Activated CD8-positive, alpha-beta memory T cell treated with anti-CD3 and anti-CD28 coated beads, Interleukin-2, amount 50 U/mL, for 48 hours (primary cell): ENCODE measurements around the gene MSH2.
"Not testable (repeated sequence)": the region's sequence is repeated elsewhere in the genome, so short reads cannot be mapped to it uniquely, and the experiment has no call there.

ENCODE experiments used
- DNase-seq: peaks from one replicate; pipeline ENCODE4 v3.0.0-alpha.2; 2020

The MSH2 gene

DNA sequence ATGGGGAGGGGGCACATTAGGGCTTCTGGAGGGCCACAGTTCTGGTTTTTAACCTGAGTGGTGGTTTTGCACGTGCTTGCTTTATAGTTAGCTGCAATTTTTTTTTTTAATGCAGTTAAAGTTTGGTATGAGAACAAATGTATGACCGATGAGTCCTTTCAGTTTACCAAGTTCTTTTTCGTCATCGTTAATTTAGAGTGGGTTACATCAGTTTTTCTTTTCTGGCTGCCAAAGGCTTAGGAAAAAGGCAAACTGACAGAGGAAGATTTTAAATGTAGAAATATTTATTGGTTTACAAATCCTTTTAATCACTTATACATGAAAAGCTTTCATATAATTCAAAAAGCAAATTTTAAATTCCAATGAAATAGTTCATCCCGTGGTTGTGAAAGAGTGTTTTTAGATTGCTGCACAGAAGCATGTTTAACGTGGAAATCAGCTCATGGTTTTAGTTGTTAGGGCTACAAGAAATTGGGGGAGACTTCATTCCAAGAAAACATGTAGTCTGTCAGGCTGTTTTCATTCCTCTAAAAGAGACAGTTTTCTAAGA, 82.9 kb downstream of the MSH2 start:
- no peak for DNase-seq

DNA sequence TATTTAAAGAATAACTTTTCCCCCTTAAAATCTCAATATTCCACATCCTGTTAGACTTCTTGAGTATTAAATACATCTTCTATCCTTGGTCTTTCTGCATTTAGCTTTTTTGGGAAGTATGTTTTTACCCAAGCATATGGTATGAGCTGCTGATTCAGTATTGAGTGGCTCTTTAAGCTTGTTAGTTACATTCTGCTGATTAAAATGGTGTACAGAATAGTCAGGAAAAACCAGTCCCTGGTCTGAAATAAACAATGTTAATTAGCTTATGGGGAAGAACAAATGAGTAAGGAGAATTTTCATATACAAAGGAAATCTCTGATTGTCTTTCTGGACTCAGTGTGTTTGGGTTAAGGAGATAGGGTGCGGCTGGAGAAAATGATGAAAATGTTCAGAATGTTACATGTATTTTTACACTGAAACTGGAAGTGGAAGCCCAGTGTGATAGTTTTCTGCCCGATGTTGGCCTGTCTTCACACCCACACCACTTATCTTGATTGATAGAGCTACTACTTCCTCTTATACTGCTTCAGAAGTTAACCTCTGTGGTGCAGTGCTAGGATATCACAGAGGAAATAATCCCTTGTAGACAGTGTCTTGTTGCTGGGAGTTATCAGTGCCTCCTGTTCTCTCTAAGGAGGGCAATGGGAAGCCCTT, 84.0 kb downstream of the MSH2 start:
- no peak for DNase-seq

- no peak for DNase-seq
These were observed 84.5 kb downstream of the MSH2 start for GRCh38 chr2:47487498-47487875.

DNA sequence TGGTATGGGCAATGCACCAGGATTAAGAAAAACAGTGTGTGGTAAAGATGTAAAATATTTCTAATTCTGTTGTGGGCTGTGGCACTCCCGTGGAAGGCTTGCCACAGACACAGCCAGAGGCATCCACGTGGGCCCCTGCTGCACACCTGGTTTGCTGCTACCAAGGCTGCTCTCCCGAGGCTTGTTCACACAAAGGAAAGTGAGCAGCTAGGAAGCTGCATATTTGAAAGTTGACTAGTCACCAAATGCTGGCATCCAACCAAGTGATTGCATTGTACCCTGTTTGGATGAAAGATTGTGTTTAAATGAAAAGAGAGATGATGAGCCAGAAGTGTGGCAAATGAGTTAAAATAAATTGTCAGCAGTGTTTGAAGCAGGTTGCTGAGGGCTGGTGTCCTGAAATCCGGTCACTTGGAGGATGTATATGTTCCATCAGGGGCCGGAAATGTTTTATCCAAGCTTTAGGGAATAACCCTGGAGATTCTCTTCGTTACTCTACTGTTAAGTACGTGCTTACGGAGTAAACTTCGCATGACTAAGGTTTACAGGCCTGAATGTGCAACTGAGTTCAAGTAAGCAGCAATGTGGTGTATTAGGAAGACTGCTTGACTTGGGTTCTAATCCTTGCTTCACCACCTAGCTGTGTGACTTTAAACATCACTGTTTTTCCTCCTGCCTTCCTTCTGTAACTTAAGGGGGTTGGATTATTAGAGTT, 86.1 kb downstream of the MSH2 start:
- DNase-seq = no peak

GRCh38 chr2:47490406-47490805, 87.5 kb downstream of the MSH2 start:
- no peak for DNase-seq

- no peak for DNase-seq
These were observed 90.5 kb downstream of the MSH2 start for GRCh38 chr2:47493317-47494035.

DNA sequence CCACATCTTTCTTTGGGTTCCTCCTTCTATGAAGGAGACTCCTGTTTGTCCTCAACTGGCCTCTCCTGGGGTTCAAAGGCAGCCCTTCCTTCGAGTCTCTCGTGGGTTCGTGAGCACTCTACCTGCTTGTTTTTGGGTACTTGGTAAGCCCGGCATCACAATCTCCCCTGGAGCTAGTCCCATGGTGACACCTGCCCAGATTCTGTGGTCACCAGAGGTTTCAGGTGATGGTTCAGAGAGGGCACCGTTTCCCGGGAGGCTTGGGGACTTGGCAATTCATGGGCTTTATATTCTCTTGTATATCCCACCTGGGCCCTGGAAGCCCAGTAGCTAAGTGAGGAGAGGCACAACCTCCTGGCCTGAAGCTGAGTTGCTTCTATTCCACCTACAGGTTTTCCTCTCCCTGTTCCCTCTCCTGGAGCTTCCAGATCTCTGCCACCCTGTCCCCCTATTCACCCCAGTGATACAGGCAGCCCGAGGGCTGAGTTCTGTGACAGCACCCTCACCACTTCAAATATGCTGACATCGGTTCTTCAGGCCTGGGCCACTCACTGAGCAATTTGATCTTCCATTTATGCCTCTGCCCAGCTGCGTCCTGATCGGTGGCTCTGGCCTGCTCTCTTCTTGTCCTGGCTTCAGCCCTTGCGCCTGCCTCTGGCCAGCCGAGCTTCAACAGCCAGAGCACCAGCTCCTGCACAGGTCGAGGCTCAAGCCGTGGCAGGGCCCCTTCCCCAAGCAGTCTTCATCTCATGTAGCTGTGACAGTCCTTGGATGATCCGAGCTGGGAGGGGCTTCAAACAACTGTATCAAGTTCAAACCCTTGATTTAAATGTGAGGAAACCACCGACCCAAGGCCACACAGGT, 91.5 kb downstream of the MSH2 start:
- DNase-seq = no peak

DNA sequence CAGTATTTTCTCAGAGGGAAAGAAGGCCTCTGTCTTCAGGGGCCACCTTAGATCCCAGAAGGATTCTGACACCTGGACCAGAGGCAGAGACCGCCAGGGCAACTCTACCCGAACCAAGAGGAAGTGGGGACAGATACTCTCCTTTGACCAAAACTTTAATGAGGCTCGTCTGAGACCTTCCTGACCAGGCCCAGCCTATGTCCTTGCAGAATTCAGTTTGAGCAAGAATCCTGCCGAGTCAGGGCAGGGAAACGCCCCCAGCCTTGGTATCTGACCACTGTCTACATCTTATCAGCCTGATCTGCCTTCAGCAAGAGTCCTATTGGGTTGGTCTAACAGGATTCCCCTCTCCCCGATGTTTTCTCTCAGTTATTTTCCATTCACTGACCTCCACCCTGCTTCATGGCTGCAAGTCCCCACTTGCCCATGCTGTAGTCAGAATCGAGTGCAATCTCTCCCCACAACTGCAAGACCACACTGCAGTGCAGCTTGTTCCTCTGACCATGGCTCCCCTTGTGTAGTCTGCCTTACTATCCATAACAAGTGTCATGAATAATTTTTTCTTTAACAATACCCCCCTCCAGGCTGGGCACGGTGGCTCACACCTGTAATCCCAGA, 95.0 kb downstream of the MSH2 start:
- no peak for DNase-seq

DNA sequence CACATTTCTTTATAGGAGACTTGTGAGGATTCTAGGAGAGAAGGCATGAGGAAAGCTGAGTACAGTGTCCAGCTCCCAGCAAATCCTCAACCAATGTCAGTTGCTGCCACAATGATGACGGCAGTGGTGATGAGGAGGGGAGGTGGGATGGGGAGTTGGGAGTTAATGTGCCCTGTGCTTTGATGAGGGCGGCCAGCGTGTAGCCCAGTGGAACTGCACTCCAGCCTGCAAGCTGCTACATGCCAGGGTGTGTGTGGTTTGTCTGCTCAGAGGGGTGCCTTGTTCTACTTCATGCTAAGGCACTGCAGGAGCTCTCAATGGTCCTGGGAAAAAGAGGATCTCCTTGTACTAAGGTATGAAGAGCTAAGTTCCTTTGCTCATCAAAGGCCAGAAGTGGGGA, 96.1 kb downstream of the MSH2 start:
- no peak for DNase-seq

DNA sequence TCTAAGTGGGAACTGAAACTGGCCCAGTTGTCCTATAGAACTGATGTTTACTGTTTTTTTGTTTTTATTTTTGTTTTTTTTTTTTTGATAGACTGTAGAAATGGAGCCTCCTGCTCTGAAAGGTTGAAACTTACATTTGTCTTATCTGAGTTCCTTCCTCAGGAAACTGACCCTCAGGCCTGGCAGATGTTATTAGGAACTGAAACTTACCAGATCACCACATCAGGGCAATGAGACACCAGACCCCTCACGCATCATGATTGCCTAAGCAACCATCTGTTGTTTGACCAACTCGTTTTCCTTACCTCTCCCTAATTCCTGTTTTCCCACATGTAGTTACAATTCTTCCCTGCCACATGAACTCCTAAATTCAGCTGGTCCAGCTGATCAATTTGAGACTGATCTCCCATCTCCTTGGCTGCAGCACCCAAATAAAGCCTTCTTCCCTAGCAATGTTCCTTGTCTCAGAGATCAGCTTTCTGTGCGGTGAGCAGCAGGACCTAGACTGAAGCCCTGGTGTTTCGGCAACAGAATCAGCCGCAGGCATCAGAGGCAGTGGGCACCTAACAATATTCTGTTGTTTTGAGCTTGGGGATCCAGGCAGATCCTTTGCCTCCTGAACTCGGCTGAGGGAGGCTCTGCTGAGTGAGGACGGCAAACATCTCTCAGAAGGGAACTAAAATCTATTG, 96.8 kb downstream of the MSH2 start:
- DNase-seq = no peak

DNA sequence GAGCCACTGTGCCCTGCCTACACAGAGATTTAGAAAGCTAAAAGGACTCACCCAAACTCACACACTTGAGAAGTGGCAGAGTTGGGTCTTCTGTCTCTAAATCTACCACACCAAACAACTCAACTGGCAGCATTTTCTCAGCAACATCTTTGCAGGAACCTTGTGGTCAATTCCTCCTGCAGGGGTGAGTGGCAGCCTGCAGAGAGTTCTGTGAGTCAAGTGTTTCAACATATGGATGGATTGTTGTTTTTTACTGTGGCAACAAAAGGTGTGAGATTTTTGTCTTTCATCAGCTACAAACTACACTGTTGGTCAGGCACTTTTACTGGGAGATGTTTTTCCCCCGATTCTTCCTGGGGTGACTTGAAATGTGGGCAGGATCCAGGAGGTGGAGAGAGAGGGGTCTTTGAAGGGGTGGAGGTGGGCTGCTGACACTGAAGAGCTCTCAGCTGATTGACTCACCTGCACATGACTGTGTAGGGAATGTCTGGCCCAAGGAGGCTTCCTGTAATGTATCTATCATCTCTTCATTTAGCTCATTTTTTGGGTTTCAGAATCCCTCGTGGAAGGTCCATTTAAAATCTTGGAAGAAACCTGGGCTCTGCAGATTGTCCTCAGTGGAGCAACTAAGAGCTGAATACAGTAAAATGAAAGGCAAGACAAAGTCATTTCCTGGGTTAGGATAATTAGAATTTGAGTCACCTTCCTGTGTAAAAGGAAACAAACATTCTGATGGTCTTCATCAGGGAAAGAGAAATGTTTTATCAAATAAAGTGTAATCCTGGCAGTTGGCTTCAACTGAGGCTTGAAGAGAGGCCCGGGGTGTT, 98.6 kb downstream of the MSH2 start:
- no peak for DNase-seq

DNA sequence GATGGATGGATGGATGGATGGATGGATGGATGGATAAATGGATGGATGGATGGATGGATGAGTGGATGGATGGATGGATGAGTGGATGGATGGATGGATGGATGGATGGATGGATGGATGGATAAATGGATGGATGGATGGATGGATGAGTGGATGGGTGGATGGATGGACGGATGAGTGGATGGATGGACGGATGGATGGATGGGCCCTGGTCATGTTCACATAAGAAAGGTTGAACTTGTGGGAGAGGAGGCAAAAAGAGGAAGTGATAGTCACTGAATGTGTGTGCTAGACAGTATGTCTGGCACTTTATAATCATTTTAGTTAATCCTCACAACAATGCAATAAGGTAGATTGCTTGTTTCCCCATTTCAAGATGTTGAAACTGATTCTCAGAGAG, 99.5 kb downstream of the MSH2 start:
- not testable (repeated sequence) for DNase-seq

DNA sequence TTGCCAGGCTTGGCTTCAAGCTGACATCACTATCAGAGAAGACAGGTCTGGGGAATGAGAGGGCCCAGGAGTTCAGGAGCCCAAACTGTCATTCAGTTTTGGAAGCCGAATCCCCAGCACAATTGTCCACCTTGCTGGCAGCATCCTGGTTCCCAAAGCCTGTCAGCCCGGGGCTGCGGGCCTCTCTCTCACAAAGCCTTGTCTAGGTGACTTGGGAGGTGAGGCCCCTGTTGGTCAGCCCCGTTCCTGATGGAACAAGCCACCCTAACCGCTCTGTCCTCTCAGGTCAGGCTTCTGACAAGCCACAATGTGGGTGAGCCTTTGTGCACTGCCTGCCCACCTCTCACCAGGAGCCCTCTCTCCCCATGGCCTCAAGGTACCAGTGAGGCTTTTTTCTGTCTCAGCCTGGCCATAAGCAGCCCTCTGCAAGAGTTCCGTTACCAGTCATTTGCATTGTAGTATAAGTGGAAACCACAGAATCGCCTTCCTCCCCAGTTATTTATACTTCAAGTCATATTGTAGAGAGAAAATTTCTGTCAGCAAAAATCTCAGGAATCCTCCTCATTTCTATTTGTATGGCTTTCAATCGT, 100.6 kb downstream of the MSH2 start:
- peak; percentile 37 for DNase-seq

DNA sequence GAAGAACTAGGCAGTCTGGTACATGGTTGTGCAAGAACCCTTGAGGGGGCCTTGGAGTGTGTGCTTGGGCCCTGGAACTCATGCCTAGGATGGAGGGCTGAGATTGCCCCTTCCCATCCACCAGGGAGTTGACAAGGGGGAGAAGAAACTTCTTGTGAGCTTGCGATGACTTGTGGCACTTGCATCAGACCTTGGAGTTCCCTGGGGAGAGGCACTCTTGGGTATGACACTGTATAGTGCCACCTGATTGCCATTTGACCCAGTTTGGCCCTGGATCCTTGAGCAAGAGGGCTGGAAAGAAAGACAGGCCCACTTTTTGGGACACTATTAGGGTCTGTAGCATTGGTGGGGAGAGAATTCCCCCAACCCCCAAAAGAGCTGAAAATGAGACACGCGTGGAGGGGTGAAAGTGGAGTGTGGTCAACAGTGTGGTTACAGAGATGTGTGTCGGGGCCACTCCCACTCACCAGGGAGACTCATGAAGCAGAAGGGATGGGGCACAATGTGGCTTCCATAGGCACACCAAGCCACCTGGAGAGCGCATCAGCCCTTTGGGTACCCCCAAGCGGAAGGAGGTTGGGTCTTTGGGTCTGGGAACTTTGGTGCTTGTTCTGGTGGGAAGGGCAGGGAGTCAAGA, 101.3 kb downstream of the MSH2 start:
- DNase-seq = no peak

GRCh38 chr2:47506024-47506423, 103.1 kb downstream of the MSH2 start:
- no peak for DNase-seq

DNA sequence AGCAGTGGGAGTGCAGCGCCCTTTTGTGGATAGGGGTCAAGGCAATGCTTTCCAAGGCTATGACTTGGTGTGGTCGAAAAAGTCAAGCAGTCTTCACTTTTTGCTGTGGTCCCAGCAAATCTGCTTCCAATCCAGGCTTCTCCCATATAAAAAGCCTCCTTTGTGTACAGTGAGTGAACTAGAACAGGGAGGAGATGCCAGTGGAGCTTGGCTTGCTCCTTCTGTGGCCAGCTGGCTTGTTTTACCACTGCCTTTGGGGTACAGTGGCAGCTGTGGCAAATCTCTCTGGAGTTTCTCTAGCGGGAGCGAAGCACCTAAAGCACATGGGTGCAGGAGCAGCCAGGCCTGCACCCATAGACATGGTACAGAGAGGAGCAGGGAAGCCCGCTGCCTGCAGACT, 103.5 kb downstream of the MSH2 start:
- no peak for DNase-seq

GRCh38 chr2:47508080-47508479, 105.1 kb downstream of the MSH2 start:
- no peak for DNase-seq

DNA sequence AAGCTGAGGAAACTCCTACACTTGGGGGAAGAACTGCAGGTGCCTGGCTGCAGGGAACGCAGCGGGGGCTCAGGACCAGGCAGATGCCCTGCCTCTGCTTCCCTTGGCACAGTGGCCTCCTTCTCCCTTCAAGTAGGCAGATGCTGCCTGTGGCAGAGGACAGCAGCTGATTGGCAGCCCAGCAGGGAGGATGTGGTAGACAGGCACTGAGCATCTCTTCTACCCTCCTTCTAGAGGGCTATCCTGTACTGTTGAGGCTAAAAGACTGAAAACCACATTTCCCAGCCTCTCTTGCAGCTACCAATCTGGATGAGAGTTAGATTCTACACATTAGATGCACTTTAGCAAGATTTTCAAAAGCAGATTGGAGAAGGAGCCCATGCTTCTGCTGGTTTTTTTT, 105.7 kb downstream of the MSH2 start:
- no peak for DNase-seq

GRCh38 chr2:47509250-47509649, 106.3 kb downstream of the MSH2 start:
- no peak for DNase-seq

DNA sequence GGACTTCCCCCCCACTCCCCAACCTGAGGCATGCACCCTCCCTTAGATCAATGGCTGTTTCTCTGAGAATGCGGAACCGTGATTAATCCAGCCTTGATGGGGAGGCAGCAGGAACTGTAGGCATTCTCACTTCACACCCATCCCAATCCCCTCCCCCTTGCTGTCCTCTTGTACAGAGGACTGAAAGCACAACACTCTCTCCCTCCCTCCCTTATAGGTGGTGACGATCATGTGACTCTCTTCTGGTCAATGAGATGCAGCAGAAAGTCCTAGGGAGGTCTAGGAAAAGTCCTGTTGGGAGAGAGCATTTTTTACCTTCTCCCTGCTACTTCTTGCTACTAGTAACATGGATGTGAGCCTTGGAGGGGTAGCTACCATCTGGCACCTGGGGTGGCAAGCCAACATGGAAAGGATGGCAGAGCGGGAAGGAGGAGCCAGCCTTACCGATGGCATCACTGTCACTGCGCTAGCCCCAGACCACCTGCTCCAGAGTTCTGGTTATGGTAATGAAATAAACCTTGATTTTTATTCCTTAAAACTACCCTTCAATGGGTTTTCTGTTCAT, 106.9 kb downstream of the MSH2 start:
- DNase-seq = no peak
